ENCODE data around the gene HOXD3. TPM values are rescaled to one million over a fixed set of nuclear protein-coding genes. Genes with fewer than 3 reads are reported as not detected.

Gene HOXD3
- total RNA-seq, 1 donor = 1.1 TPM

GRCh38 chr2:176130957-176131847 lies 25.9 kb upstream of the HOXD3 start:
- Histone ChIP-seq H3K79me2 (ENCODE audit: insufficient read depth, low read length) (peaks cover 2% of the 10 kb centered on the region), H3K9me3 (ENCODE audit: low read depth, low read length) (no peaks in the 10 kb centered on the region), H3K36me3 (ENCODE audit: insufficient read depth, low read length) (peaks cover 5% of the 10 kb centered on the region), H3K27me3 (ENCODE audit: insufficient read depth, low read length) (no peaks in the 10 kb centered on the region), H3K4me3 (ENCODE audit: insufficient read depth, low read length) (peak overlapping the region; percentile 78), H3K4me2 (ENCODE audit: insufficient read depth, low read length) (peak overlapping the region; percentile 94), H3K27ac (ENCODE audit: low read depth, low read length) (peak overlapping the region; percentile 56), H2AFZ (ENCODE audit: low read length) (peak overlapping the region; percentile 86), H3K4me1 (ENCODE audit: insufficient read depth, low read length) (peaks cover 30% of the 10 kb centered on the region), H4K20me1 (ENCODE audit: insufficient read depth, low read length) (no peaks in the 10 kb centered on the region)
- TF ChIP-seq CTCF (IDR thresholded peaks at IDR 0.05; ENCODE audit: extremely low read depth, low read depth, low read length) = no peak
- peak; percentile 82 for DNase-seq (ENCODE audit: insufficient read length, low spot score, missing footprints)

GRCh38 chr2:176131848-176132158 lies 25.3 kb upstream of the HOXD3 start:
- Histone ChIP-seq H2AFZ (ENCODE audit: low read length) (no peak overlapping the region), H3K4me3 (ENCODE audit: insufficient read depth, low read length) (no peak overlapping the region), H3K79me2 (ENCODE audit: insufficient read depth, low read length) (peaks cover 8% of the 10 kb centered on the region), H3K9me3 (ENCODE audit: low read depth, low read length) (no peaks in the 10 kb centered on the region), H4K20me1 (ENCODE audit: insufficient read depth, low read length) (no peaks in the 10 kb centered on the region), H3K27me3 (ENCODE audit: insufficient read depth, low read length) (no peaks in the 10 kb centered on the region), H3K4me2 (ENCODE audit: insufficient read depth, low read length) (peak overlapping the region; percentile 94), H3K27ac (ENCODE audit: low read depth, low read length) (no peak overlapping the region), H3K36me3 (ENCODE audit: insufficient read depth, low read length) (peaks cover 5% of the 10 kb centered on the region), H3K4me1 (ENCODE audit: insufficient read depth, low read length) (peaks cover 30% of the 10 kb centered on the region)
- DNase-seq (ENCODE audit: insufficient read length, low spot score, missing footprints) = no peak
- TF ChIP-seq CTCF (IDR thresholded peaks at IDR 0.05; ENCODE audit: extremely low read depth, low read depth, low read length) = no peak

GRCh38 chr2:176132205-176133171 lies 24.6 kb upstream of the HOXD3 start:
- Histone ChIP-seq H3K4me3 (ENCODE audit: insufficient read depth, low read length) (no peak overlapping the region), H3K4me1 (ENCODE audit: insufficient read depth, low read length) (peaks cover 35% of the 10 kb centered on the region), H3K36me3 (ENCODE audit: insufficient read depth, low read length) (peaks cover 5% of the 10 kb centered on the region), H3K79me2 (ENCODE audit: insufficient read depth, low read length) (peaks cover 14% of the 10 kb centered on the region), H3K27ac (ENCODE audit: low read depth, low read length) (no peak overlapping the region), H3K4me2 (ENCODE audit: insufficient read depth, low read length) (no peak overlapping the region), H4K20me1 (ENCODE audit: insufficient read depth, low read length) (no peaks in the 10 kb centered on the region), H2AFZ (ENCODE audit: low read length) (no peak overlapping the region), H3K27me3 (ENCODE audit: insufficient read depth, low read length) (no peaks in the 10 kb centered on the region), H3K9me3 (ENCODE audit: low read depth, low read length) (no peaks in the 10 kb centered on the region)
- no peak for DNase-seq (ENCODE audit: insufficient read length, low spot score, missing footprints)
- TF ChIP-seq CTCF (IDR thresholded peaks at IDR 0.05; ENCODE audit: extremely low read depth, low read depth, low read length) = no peak

Measured in osteoblast (primary cell).